GM12878 (cell line): ENCODE results near the gene PLEKHM1. TPM values are rescaled to one million over a fixed set of nuclear protein-coding genes. Genes with fewer than 3 reads are reported as not detected.

Experiments
- ATAC-seq: fragments of 200-7000 bp; cut with Tn5 transposase; 3 replicates; pipeline ENCODE4 v1.9.1; 2020; ENCODE audit warnings: mild to moderate bottlenecking, moderate library complexity
- BruUV-seq: library from RNA; stranded (reverse); fragments of 400-500 nt; replicated peaks from 2 replicates; lab custom pipeline; 2021; lab: Mats Ljungman, UMichigan
- CTCF ChIA-PET: fragments of 300-600 bp; sonication (Branson Sonifier 250); formaldehyde crosslinking; extraction: SDS; loops from one replicate; lab custom pipeline; 2021; ENCODE audit warnings: inconsistent platforms; lab: Yijun Ruan, JAX
- POLR2A ChIA-PET: fragments of 350-600 bp; formaldehyde crosslinking; extraction: SDS; loops from one replicate; lab custom pipeline; 2021; ENCODE audit warnings: inconsistent platforms; lab: Charles Lee
- RAD21 ChIA-PET: fragments of 300-600 bp; sonication (Branson Sonifier 250); formaldehyde crosslinking; loops from one replicate; lab custom pipeline; 2023; ENCODE audit warnings: antibody characterized with exemption; ENCODE audit not compliant: unreplicated experiment; lab: Charles Lee
- SMC1A ChIA-PET: fragments of 300-600 bp; sonication (Branson Sonifier 250); formaldehyde crosslinking; loops from one replicate; lab custom pipeline; 2023; ENCODE audit not compliant: unreplicated experiment, uncharacterized antibody; lab: Charles Lee
- DNase-seq: peaks from one replicate; pipeline ENCODE4 v3.0.0-alpha.2; 2011; ENCODE audit warnings: low read depth, low spot score
- FAIRE-seq: peaks from 3 replicates; lab custom pipeline; 2011; peaks lifted over from hg19 to GRCh38; lab: Jason Lieb, UNC
- H2AFZ ChIP-seq: 2 replicates; pipeline ENCODE4 v1.6.0; 2011; ENCODE audit warnings: low read depth, low read length, control low read depth; ENCODE audit not compliant: control insufficient read depth
- H3K27ac ChIP-seq: 2 replicates; pipeline ENCODE4 v1.5.1; 2011; ENCODE audit warnings: control low read depth; ENCODE audit not compliant: control insufficient read depth, insufficient read depth
- H3K27me3 ChIP-seq, 2 experiments: replicated peaks in 1 of 2; 2 replicates each; pipeline versions ENCODE4 v1.6.0 to v1.6.1; 2011; ENCODE audit warnings: low read length in 1 of 2; ENCODE audit not compliant: control insufficient read depth in 2 of 2, insufficient read depth in 2 of 2
- H3K36me3 ChIP-seq, 2 experiments: 2 replicates each; pipeline ENCODE4 v1.5.1; 2011; ENCODE audit warnings: low read length in 1 of 2; ENCODE audit not compliant: control insufficient read depth in 2 of 2, insufficient read depth in 2 of 2
- H3K4me1 ChIP-seq: 2 replicates; pipeline ENCODE4 v1.6.1; 2011; ENCODE audit warnings: mild to moderate bottlenecking, low read length, moderate library complexity, mixed read lengths; ENCODE audit not compliant: control insufficient read depth, insufficient read depth
- H3K4me2 ChIP-seq: 2 replicates; pipeline ENCODE4 v1.6.0; 2011; ENCODE audit warnings: control low read depth; ENCODE audit not compliant: control insufficient read depth, insufficient read depth
- H3K4me3 ChIP-seq: fragments of 200-600 bp; sonication (generic); 2 replicates; pipeline ENCODE4 v1.5.1; 2016
- H3K79me2 ChIP-seq: 2 replicates; pipeline ENCODE4 v1.6.0; 2011; ENCODE audit warnings: low read length; ENCODE audit not compliant: control insufficient read depth, insufficient read depth
- H3K9ac ChIP-seq: 2 replicates; pipeline ENCODE4 v1.8.0; 2011; ENCODE audit warnings: low read length, control low read depth, mixed read lengths; ENCODE audit not compliant: control insufficient read depth, insufficient read depth
- H3K9me3 ChIP-seq: replicated peaks from 3 replicates; pipeline ENCODE4 v1.5.1; 2011; ENCODE audit warnings: mild to moderate bottlenecking, low read length; ENCODE audit not compliant: control insufficient read depth, insufficient read depth
- H4K20me1 ChIP-seq: 2 replicates; pipeline ENCODE4 v1.6.0; 2011; ENCODE audit not compliant: control insufficient read depth, insufficient read depth
- BHLHE40 ChIP-seq, 2 experiments: fragments of 450-650 bp in 1 of 2; IDR thresholded peaks; 2 replicates each; pipeline ENCODE4 v1.6.1; 2011 to 2017; ENCODE audit warnings: low read depth in 2 of 2, borderline replicate concordance in 1 of 2, improper control_type of control experiment in 1 of 2, low read length in 1 of 2, mild to moderate bottlenecking in 1 of 2
- NBN ChIP-seq: fragments of 450-650 bp; IDR thresholded peaks from 2 replicates; pipeline ENCODE4 v1.6.1; 2016
- NR2F1 ChIP-seq: fragments of 450-650 bp; conservative IDR thresholded peaks from 2 replicates; pipeline ENCODE4 v1.6.1; 2017; ENCODE audit warnings: mild to moderate bottlenecking
- WGBS: methylation state at CpG from one replicate; pipeline ENCODE4 v1.1.6; 2016; ENCODE audit warnings: low lambda C conversion rate; ENCODE audit not compliant: insufficient replicate concordance, insufficient coverage; ENCODE audit errors: missing lambda C conversion rate; 5-methylcytosine and 5-hydroxymethylcytosine counted together
- in situ Hi-C: fragments of 300-500 bp; cut with MboI; formaldehyde crosslinking; loops from 9 replicates; pipeline ENCODE4 v1.14.3; 2018; ENCODE audit warnings: mixed read lengths
- intact Hi-C: fragments of 100-400 bp; cut with micrococcal nuclease; formaldehyde crosslinking; loops from one replicate; pipeline ENCODE4 v1.14.2; 2022; ENCODE audit not compliant: unreplicated experiment
- polyA plus RNA-seq, 11 experiments: library from polyadenylated mRNA; depleted of rRNA in 4 of 11; unstranded in 6 of 11; stranded (reverse) in 5 of 11; fragments of >200 nt; fragmentation: Nextera tagmentation in 4 of 11; fragmentation: Illumina TruSeq in 1 of 11; extraction: Ambion mirVana in 4 of 11; extraction: Trizol in 1 of 11; gene quantifications; 1 replicate in 1 of 11; 2 replicates in 10 of 11; pipeline versions ENCODE4 v1.2.1 to v1.2.3, GENCODE V29; 2011 to 2016; ENCODE audit warnings: inconsistent platforms in 2 of 11, missing spikeins in 2 of 11, low read depth in 1 of 11
- total RNA-seq, 4 experiments: library from RNA; depleted of rRNA in 3 of 4; stranded (reverse); fragments of >200 nt in 3 of 4; fragmentation: Illumina TruSeq in 1 of 4; extraction: Trizol in 1 of 4; gene quantifications; 2 replicates each; pipeline versions ENCODE4 v1.2.1 to v1.2.3, GENCODE V29; 2013 to 2021

PLEKHM1 gene
- total and polyA plus RNA-seq, 10 of the 15 experiments (the other 5 are each of a cell fraction or from before 2014, with no cell fraction given): 0.21 to 27.8 (median 9.4) TPM

DNA sequence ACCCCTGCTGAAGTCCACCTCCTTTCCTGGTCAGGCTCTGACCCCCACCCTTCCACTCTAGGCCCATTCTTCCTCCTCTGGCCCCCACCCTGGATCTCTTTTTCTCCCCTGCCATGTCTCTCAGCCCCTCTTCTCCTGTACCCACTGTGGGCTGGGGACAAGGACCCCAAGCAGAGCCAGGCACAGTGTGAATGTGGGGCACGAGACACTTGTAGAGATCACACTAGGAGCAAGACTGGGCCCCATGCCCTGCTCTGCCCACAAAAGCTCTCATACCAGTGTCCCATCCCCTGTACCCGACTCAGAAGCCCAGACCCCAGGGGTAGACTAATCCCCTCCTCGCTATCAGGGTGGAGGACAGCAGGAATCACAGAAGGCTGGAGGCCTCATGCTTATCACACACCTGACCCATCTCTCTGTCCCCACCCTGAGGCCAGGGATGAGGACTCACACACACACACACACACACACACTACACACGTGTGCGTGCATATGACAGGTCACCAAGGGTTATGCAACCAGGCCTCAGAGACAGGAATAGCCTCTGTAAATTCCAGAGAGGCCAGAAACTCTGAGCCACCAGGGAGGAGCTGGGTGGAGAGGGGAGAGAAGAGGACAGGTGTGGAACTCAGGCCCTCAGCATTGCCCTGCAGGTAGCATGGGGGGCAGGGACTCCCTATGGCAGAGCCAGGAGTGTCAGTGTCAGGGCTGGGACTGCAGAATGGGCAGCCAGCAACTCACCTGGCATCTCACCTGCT lies 79.0 kb downstream of the PLEKHM1 start:
- Histone ChIP-seq H3K9ac (peak overlapping the region; percentile 91; the same call in 1 of the 2 replicates), H3K36me3 (no peaks in the 10 kb centered on the region), H3K79me2 (peaks cover 37% of the 10 kb centered on the region), H4K20me1 (no peaks in the 10 kb centered on the region), H3K4me1 (peaks cover 48% of the 10 kb centered on the region), H3K27ac (peak overlapping the region; percentile 92), H2AFZ (no peak overlapping the region), H3K4me3 (no peak overlapping the region), H3K9me3 (no peaks in the 10 kb centered on the region), H3K4me2 (peak overlapping the region; percentile 94; the same call in 1 of the 2 replicates), H3K27me3 (no peaks in the 10 kb centered on the region)
- ChIA-PET CTCF (interaction anchor here (0.6 to 5.8 kb wide), 5 partner anchors 15 to 184 kb away, joined by 3 to 67 read pairs (median 10); no protein-coding TSS in a partner anchor), POLR2A (interaction anchor here (1.3 to 1.7 kb wide), 4 partner anchors 10 to 164 kb away, joined by 3 to 5 read pairs (median 3); no protein-coding TSS in a partner anchor), RAD21 (interaction anchor here (0.5 to 3.3 kb wide), 3 partner anchors 9 to 192 kb away, joined by 3 to 24 read pairs (median 3); no protein-coding TSS in a partner anchor), SMC1A (interaction anchor here (0.6 to 3.2 kb wide), 3 partner anchors 14 to 34 kb away, joined by 3 to 21 read pairs (median 4); no protein-coding TSS in a partner anchor)
- DNase-seq: no peak
- no TSS peak for BruUV-seq
- no peak for FAIRE-seq
- in situ Hi-C loops: loop anchor here (25.0 kb wide), 1 partner anchor 426 kb away; the partner anchor contains the start of gene SPPL2C
- intact Hi-C loops: loop anchor here (2.0 kb wide), 1 partner anchor 17 kb away; no protein-coding TSS in a partner anchor
- TF ChIP-seq NR2F1 (peak; percentile 26; the same call in 1 of the 2 replicates), BHLHE40 (IDR thresholded peaks at IDR 0.05; ENCODE audit: borderline replicate concordance in 1 of 2, low read depth in 2 of 2, low read length in 1 of 2) (peak in 1 of 2 experiments; percentile 18; a peak in 1 of 4 replicates), NBN (no peak)
- ATAC-seq: no peak
- 90% methylated on average over 5 of the region's 5 CpGs for WGBS
